BE2C (cell line): ENCODE measurements around the gene DLG2.

Experiments
- DNase-seq: peaks from one replicate; pipeline ENCODE4 v3.0.0-alpha.2; 2020
- H3K27me3 ChIP-seq: fragments of 250-450 bp; sonication (Bioruptor Pico); 2 replicates; pipeline ENCODE4 v1.5.1; 2020; ENCODE audit warnings: mild to moderate bottlenecking
- H3K36me3 ChIP-seq: fragments of 250-450 bp; sonication (Bioruptor Pico); 2 replicates; pipeline ENCODE4 v1.5.1; 2020; ENCODE audit warnings: mild to moderate bottlenecking
- H3K4me1 ChIP-seq: fragments of 250-450 bp; sonication (Bioruptor Pico); 2 replicates; pipeline ENCODE4 v1.5.1; 2020
- H3K4me3 ChIP-seq: 2 replicates; pipeline ENCODE4 v1.5.1; 2011; ENCODE audit warnings: low read depth, low read length
- H3K9me3 ChIP-seq: fragments of 250-450 bp; sonication (Bioruptor Pico); 2 replicates; pipeline ENCODE4 v1.5.1; 2020
- CTCF ChIP-seq: IDR thresholded peaks from 2 replicates; pipeline ENCODE4 v1.5.1; 2012; ENCODE audit warnings: mild to moderate bottlenecking, low read depth, low read length

DLG2 gene

GRCh38 chr11:84981301-84981700, 645.8 kb downstream of the DLG2 start:
- TF ChIP-seq CTCF: no peak
- Histone ChIP-seq H3K27me3 (no peaks in the 10 kb centered on the region), H3K4me3 (no peak overlapping the region), H3K36me3 (no peaks in the 10 kb centered on the region), H3K4me1 (no peaks in the 10 kb centered on the region), H3K9me3 (no peaks in the 10 kb centered on the region)
- DNase-seq: no peak

- no peaks in the 10 kb centered on the region for H3K9me3 ChIP-seq
- no peak for DNase-seq
- no peaks in the 10 kb centered on the region for H3K4me1 ChIP-seq
- H3K36me3 ChIP-seq: no peaks in the 10 kb centered on the region
- H3K27me3 ChIP-seq: no peaks in the 10 kb centered on the region
- TF ChIP-seq CTCF: no peak
- H3K4me3 ChIP-seq: no peak overlapping the region
These were observed 658.0 kb downstream of the DLG2 start for GRCh38 chr11:84969103-84969502.

- no peak for DNase-seq
- TF ChIP-seq CTCF: no peak
These were observed 661.7 kb downstream of the DLG2 start for GRCh38 chr11:84965484-84965883.

GRCh38 chr11:84963240-84963639, 663.9 kb downstream of the DLG2 start:
- Histone ChIP-seq H3K36me3 (no peaks in the 10 kb centered on the region), H3K4me1 (no peaks in the 10 kb centered on the region), H3K4me3 (no peak overlapping the region), H3K9me3 (no peaks in the 10 kb centered on the region), H3K27me3 (no peaks in the 10 kb centered on the region)
- no peak for DNase-seq
- no peak for TF ChIP-seq CTCF

More at GRCh38 chr11:84965484-84965883, 661.7 kb downstream of the DLG2 start:
- no peak overlapping the region for H3K4me3 ChIP-seq
- no peaks in the 10 kb centered on the region for H3K9me3 ChIP-seq
- no peaks in the 10 kb centered on the region for H3K27me3 ChIP-seq
- no peaks in the 10 kb centered on the region for H3K36me3 ChIP-seq
- H3K4me1 ChIP-seq: no peaks in the 10 kb centered on the region

- Histone ChIP-seq H3K36me3 (no peaks in the 10 kb centered on the region), H3K4me1 (no peaks in the 10 kb centered on the region), H3K4me3 (no peak overlapping the region), H3K9me3 (no peaks in the 10 kb centered on the region), H3K27me3 (no peaks in the 10 kb centered on the region)
- TF ChIP-seq CTCF: no peak
- no peak for DNase-seq
These were observed 665.1 kb downstream of the DLG2 start for GRCh38 chr11:84962018-84962417.

- H3K4me3 ChIP-seq: no peak overlapping the region
- H3K36me3 ChIP-seq: no peaks in the 10 kb centered on the region
- no peaks in the 10 kb centered on the region for H3K4me1 ChIP-seq
- no peak for DNase-seq
- H3K27me3 ChIP-seq: no peaks in the 10 kb centered on the region
- H3K9me3 ChIP-seq: no peaks in the 10 kb centered on the region
- TF ChIP-seq CTCF: no peak
These were observed 668.8 kb downstream of the DLG2 start for GRCh38 chr11:84958295-84958694.
